ENCODE measurements around the gene TGFBR1.

The TGFBR1 gene

GRCh38 chr9:99138424-99139284 lies 33.7 kb downstream of the TGFBR1 start:
- no peak for FAIRE-seq

GRCh38 chr9:99139868-99140267 lies 35.0 kb downstream of the TGFBR1 start:
- no peak for FAIRE-seq

GRCh38 chr9:99140685-99141314 lies 35.9 kb downstream of the TGFBR1 start:
- FAIRE-seq, result no peak

GRCh38 chr9:99141849-99142248 lies 36.9 kb downstream of the TGFBR1 start:
- no peak for FAIRE-seq

GRCh38 chr9:99142275-99142674 lies 37.4 kb downstream of the TGFBR1 start:
- no peak for FAIRE-seq

- no peak for FAIRE-seq
These were observed 38.7 kb downstream of the TGFBR1 start for GRCh38 chr9:99143655-99144054.

- no peak for FAIRE-seq
These were observed 40.1 kb downstream of the TGFBR1 start for GRCh38 chr9:99144966-99145365.

GRCh38 chr9:99146574-99146973 lies 41.7 kb downstream of the TGFBR1 start:
- no peak for FAIRE-seq

GRCh38 chr9:99147177-99147576 lies 42.3 kb downstream of the TGFBR1 start:
- no peak for FAIRE-seq

GRCh38 chr9:99150451-99151171 lies 45.7 kb downstream of the TGFBR1 start:
- FAIRE-seq, result no peak

GRCh38 chr9:99154356-99154755 lies 49.4 kb downstream of the TGFBR1 start:
- FAIRE-seq, result no peak

GRCh38 chr9:99155736-99156135 lies 50.8 kb downstream of the TGFBR1 start:
- FAIRE-seq, result no peak

GRCh38 chr9:99158629-99159028 lies 53.7 kb downstream of the TGFBR1 start:
- no peak for FAIRE-seq

- FAIRE-seq, result no peak
These were observed 55.3 kb downstream of the TGFBR1 start for GRCh38 chr9:99160173-99160572.

GRCh38 chr9:99162759-99163364 lies 57.9 kb downstream of the TGFBR1 start:
- FAIRE-seq, result peak; percentile 88

- no peak for FAIRE-seq
These were observed 61.2 kb downstream of the TGFBR1 start for GRCh38 chr9:99166149-99166548.

GRCh38 chr9:99167119-99167518 lies 62.2 kb downstream of the TGFBR1 start:
- FAIRE-seq, result no peak

GRCh38 chr9:99167694-99168093 lies 62.8 kb downstream of the TGFBR1 start:
- FAIRE-seq, result no peak

GRCh38 chr9:99169086-99169485 lies 64.2 kb downstream of the TGFBR1 start:
- FAIRE-seq, result no peak

- FAIRE-seq, result no peak
These were observed 65.3 kb downstream of the TGFBR1 start for GRCh38 chr9:99169982-99170761.

GRCh38 chr9:99171225-99172123 lies 66.6 kb downstream of the TGFBR1 start:
- no peak for FAIRE-seq
